ENCODE measurements around the gene TREM2.
A peak's percentile ranks its signal among the peaks of the same experiment; 100 is the strongest.
"Not testable (repeated sequence)": the region's sequence is repeated elsewhere in the genome, so short reads cannot be mapped to it uniquely, and the experiment has no call there.

Gene TREM2

DNA sequence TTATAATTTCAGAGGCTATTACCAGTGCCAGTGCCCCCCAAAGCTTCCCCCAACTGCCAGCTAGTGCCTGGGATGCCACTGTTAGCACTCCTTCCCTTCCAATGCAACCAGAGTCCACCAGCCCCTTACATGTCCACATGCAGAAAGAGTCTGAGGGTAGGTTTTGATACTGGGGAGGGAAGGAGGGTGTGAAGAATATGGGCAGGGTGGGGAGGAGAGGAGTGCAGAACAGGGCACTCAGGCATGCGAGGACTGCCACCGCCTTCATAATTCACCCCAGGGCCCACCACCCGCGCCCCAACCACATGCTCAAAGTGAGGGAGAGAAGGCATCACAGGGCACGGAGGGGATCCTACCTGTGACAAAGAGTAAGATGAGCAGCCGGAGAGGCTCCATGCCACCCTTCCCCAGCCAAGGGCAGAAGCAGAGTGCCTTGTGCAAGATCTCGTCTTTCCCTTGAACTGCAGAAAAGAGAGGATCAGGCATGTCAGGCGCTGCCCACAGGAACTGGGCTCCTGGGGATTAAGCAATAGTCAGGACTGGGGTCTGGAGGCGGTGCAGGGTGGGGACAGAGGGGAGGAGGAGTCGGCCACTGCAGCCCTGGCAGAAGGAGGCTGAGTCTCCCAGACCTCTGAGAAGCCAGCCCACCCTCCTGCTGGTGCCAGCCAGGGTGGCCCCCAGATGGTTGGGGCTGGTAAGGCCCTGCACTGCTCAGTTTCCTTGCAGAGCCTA lies at the start of gene TREM2:
Gene TREM2, minus strand, starts transcription at position 430 of the 732 bp plus-strand sequence. Its CDS starts 34 bp downstream, at position 396.
- DNase-seq: no peak

DNA sequence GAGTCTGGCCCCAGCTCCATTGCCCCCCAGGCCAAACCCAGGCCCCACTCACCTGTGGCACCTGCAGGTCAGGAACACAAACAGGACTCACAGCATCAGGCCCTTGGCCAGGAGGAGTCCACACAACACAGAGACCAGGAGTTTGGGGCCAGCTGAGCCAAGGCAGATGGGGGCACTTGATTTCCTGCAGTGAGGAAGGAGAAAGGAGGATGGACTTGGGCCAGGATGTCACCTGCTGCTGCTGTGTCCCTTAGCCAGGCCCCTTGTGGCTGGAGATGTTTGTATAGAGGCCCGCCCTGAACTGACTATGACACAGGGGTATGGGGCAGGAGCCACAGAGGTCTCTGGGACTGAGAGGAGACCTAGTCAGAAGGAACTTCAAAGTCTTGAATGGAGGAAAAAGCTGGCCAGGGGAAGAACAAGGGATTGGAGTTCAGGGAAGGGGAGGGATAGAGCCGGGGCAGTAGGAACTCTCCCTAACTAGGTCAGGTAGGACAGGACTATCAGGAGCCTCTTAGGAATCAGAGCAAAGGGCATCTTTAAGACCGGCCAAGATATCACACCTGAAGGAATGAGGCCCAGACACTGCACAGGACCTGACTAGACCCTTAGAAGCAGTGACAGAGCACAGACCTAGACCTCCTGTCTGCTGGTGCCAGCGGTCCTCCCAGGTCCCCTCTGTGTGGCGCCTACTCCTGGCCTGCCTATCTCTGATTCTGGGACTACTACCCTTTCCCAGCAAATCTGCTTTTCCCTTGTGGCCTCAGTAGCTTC lies 46.8 kb upstream of the TREM2 start:
- no peak for DNase-seq

GRCh38 chr6:41208439-41209106 lies 45.7 kb upstream of the TREM2 start:
- DNase-seq: no peak

DNA sequence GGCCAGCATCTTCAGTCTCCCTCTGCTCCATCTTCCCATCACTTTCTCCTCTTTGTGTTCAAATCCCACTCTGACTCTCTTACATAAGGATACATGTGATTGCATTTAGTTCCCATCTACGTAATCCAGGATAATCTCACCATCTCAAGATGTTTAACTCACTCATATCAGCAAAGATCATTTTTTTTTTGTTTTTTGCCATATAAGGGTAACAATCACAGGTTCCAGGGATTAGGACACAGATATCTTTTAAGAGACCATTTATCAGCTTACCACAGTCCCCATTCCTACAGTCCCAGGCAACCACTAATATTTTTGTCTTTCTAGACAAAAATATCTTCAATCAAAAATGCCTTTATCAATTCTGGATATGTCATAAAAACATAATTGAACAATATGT lies 41.2 kb upstream of the TREM2 start:
- no peak for DNase-seq

DNA sequence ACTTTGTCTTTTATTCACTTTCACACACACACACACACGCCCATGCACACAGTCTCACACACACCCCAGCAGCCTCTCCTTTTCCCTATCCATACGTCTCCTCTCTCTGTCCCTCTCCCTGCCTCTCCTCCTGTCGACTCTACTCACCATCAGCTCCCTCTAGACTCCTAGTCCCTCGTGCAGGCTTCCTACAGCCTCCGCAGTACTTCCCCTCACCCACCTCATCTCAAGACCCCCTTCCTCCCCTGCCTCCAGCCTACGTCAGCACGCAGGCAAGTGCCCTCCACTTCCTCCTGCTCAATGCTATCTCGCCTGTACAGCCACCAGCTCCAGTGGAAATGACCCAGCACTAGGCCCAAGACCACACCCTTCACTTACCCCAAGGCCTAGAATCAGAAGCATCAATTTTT lies 38.9 kb upstream of the TREM2 start:
- no peak for DNase-seq

- no peak for DNase-seq
These were observed 38.2 kb upstream of the TREM2 start, which contains the start of gene TREML2 for GRCh38 chr6:41200901-41201763. TSS of gene TREML2 (minus strand) at chr6:41201149. CDS start at chr6:41201008, 141 bp downstream.

DNA sequence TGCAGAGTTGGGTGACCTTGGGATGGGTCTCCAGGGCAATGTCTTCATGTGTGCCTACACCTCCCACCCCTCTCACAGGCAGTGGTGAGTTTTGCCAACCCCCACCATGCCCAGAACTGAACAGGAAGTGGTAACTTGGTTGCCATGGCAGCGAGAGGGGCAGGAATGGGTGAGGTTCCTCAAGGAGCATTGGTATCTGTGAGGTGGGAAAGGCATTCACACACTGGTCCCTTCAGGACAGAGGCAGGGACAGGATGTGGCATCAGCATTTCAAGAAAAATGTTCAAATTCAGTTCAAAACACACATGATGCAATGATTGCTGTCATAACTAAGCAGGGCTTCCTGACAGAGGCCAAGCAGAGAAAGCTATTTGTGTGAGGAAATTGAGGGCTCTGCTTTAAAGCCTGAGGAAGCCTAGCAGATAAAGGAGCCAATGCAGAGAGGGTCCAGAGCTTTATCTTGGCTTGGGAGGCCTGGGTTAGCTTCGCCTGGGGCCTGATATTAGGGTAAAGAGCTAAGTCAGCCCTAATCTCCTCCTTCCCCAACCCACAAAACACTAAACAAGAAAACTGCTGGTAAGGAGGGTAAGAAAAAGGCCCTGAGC lies 37.5 kb upstream of the TREM2 start:
- DNase-seq: no peak

DNA sequence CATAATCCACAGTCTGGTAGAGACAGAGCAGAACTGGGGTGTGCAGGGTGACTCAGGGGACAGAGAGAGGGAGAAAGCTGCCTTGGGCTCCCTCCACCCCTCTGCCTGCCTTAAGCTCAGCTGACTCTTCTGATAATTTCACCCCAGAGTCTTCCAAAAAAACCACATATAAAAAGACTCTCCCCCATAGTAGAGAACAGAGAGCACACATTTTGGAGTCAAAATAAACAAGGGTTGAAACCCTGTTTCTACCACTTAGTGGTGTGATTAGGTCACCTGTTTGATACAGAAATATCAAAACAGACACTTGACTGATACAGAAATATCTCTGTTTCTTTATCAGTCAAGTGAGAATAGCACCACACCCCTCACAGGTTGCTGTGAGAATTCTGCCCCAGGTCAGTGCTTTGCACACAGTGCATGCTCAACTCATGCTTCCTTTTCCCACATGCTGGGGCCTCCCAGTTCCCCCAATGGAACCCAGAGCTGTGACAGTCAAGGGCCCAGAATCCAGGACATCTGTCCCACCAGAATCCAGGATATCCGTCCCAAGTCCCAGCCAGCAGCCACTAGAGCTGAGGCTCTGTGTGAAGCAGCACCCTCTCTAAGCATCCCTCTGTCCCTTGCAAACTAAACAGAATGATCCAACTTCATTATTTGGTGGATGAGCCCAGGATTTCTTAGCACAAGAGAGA lies 36.8 kb upstream of the TREM2 start:
- no peak for DNase-seq

DNA sequence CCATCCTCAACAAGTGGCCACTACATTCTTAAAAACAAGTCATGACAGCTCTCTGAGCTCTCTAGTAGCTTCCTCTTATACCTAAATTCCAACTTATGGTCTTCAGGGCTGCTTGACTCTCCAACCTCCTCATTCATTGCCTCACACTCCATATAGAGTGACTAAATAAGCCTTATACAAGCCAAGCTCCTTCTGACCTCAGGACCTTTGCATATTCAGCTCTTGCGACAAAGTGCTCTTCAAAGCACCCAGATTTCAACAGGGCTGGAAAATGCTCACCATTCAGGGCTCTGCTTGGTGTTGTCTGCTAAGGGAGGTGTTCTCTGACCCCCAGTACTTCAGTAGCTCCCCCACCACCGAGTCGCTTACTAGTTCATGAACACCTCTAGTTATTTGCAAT lies 34.3 kb upstream of the TREM2 start:
- DNase-seq: no peak

DNA sequence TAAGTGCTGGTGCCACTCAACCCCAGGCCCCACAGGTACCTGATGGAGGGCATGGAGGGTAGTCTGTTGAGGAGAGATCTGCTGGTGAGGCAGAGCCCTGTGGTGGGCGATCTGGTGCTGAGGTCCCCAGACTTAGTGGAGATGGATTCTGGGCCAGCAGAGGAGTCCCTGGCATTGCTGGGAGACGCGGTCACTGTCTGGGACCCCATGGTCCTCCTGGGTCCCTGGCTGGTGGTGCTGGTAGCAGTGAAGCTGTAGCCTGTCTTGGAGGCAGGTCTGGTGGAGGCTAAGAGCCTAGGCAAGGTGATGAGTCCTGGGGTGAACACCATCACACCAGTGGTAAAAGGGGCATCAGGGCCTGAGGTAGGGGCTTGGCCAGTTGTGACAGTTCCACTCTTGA lies 31.5 kb upstream of the TREM2 start:
- no peak for DNase-seq

- DNase-seq: no peak
These were observed 31.0 kb upstream of the TREM2 start for GRCh38 chr6:41193884-41194283.

- DNase-seq: no peak
These were observed 30.3 kb upstream of the TREM2 start for GRCh38 chr6:41193171-41193734.

GRCh38 chr6:41191569-41191968 lies 28.7 kb upstream of the TREM2 start:
- no peak for DNase-seq

DNA sequence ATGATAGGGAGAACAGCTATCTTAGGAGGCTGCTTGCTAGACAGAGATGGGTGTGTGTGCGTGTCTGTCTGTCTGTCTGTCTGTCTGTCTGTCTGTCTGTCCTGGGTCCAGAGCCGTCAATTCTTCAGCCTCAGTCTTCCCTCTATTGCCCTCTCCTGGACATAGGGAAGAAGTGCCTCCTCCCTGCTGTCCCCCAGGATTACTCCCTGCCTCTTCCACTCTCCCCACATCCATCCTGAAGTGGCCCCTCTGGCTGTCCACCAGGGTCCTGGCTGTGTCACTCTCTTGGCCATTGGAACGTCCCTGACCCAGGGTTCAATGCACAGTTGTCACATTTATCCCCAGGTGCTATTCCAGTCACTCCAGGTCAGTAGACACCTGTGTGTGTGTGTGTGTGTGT lies 27.9 kb upstream of the TREM2 start:
- DNase-seq: no peak

- DNase-seq: no peak
These were observed 27.1 kb upstream of the TREM2 start for GRCh38 chr6:41189967-41190366.

DNA sequence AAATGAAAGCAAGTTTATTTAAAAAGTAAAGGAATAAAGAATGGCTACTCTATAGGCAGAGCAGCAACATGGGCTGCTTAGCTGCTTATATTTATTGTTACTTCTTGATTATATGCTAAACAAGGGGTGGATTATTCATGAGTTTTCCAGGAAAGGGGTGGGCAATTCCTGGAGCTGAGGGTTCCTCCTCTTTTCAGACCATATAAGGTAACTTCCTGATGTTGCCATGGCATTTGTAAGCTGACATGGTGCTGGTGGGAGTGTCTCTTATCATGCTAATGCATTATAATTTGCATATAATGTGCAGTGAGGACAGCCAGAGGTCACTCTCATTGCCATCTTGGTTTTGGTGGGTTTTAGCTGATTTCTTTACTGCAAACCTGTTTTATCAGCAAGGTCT lies 26.1 kb upstream of the TREM2 start:
- not testable (repeated sequence) for DNase-seq

DNA sequence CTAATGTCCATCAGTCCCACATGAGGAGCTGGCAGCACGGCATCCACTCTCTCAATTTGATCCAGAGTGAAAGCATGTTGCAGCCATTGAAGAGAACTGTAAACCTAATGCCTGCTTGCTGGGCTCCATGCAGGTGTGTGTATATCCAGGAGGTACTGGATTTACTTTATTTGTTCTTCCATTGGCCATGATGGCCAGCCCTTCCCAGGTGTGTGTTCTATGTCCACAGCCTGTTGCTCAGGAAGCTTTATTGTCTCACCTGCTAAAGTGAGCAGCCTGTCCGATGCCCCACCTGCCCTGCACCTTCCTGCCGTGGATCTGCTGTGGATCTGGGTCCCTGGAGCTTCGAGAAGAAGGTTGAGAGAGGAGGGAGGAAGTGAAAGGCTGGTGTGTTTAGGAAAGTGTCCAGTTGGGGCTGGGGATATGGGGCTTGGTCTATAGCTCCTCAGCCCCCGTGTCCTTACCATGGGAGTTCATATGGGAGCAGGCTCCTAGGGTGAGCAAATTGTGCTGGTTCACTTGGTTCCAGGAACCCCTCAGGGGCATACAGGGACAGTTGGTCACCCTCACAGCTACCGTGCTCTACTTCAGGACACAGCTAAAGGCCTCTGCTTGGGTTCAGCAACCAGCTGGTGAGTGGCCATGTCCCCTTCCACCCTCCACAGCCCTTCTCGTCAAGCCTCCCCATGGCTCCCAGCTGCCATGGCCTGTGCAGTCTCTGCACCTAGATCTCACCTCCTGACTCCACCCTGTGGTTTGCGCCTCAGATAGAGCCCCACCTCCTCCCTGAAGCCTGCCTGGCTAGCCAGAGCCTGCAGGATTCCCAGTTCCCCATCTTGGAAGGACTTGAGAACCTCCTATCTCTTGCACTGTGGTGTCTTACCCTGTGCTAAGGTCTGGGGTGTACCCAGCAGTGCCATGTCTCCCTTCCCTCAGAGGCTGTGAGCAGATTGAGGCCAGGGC lies 25.3 kb upstream of the TREM2 start:
- DNase-seq: peak; percentile 53

DNA sequence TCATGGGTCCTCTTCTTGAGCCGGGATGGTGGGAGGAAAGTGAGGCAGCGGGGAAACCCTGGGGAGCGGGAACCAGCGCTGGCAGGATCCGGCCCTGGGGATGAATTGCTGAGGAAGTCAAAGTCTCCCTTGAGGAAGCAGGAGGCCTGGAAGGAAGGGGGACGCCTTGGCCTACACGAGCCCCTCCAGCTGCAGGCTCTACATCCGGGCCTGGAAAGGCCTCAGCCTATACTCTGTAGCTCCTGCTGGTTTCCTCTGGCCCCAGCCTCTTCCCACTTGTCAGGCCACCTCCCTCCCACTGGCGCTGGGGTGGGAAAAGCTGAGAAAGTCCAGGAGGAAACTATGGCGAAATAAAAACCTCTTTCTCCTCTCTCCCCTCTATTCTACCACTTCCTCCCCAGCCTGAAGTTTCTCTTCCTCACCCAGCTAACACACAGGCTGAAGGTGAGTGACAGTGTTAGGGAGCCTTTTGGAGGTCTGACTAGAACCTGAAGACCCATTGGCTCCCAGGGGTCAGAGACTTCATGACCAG lies 23.2 kb upstream of the TREM2 start:
- no peak for DNase-seq

- no peak for DNase-seq
These were observed 21.8 kb upstream of the TREM2 start for GRCh38 chr6:41184761-41185160.

All from NCI-H510A treated with DMSO at 0.1 percent for 48 hours (cell line).